Measurements from ENCODE around the gene KMT2C. TPM values are rescaled to one million over a fixed set of nuclear protein-coding genes. Genes with fewer than 3 reads are reported as not detected.
"Not testable (repeated sequence)": the region's sequence is repeated elsewhere in the genome, so short reads cannot be mapped to it uniquely, and the experiment has no call there.

Gene KMT2C
- total RNA-seq, 3 donors from 2014 or later: 79.6 to 121 (median 102) TPM

GRCh38 chr7:152477079-152477478 lies 41.3 kb upstream of the KMT2C start:
- no peak for DNase-seq
- no peak for TF ChIP-seq CTCF (IDR thresholded peaks at IDR 0.05)
- intact Hi-C loops (cut with DNase I, micrococcal nuclease): no loop called here
- H3K4me1 ChIP-seq (ENCODE audit: low read depth): no peaks in the 10 kb centered on the region
- ATAC-seq: no peak
- H3K9me3 ChIP-seq: no peaks in the 10 kb centered on the region
- H3K36me3 ChIP-seq (ENCODE audit: low read depth): no peaks in the 10 kb centered on the region
- no peak overlapping the region for H3K4me3 ChIP-seq

- Histone ChIP-seq H3K9me3 (peaks cover under 1% of the 10 kb centered on the region), H3K4me1 (ENCODE audit: low read depth) (no peaks in the 10 kb centered on the region), H3K4me3 (no peak overlapping the region), H3K36me3 (ENCODE audit: low read depth) (no peaks in the 10 kb centered on the region)
- no peak for TF ChIP-seq CTCF (IDR thresholded peaks at IDR 0.05)
- intact Hi-C loops (cut with DNase I, micrococcal nuclease): no loop called here
- no peak for DNase-seq
- ATAC-seq: no peak
Observed at GRCh38 chr7:152476551-152476950, 40.7 kb upstream of the KMT2C start.

- H3K4me3 ChIP-seq; ATAC-seq; intact Hi-C loops (cut with DNase I, micrococcal nuclease): not testable (repeated sequence)
Observed at GRCh38 chr7:152471023-152471620, 35.3 kb upstream of the KMT2C start.

GRCh38 chr7:152470251-152471022 lies 34.6 kb upstream of the KMT2C start:
- H3K36me3 ChIP-seq (ENCODE audit: low read depth); DNase-seq; H3K4me3 ChIP-seq; intact Hi-C loops (cut with DNase I, micrococcal nuclease); H3K9me3 ChIP-seq; H3K4me1 ChIP-seq (ENCODE audit: low read depth); ATAC-seq: not testable (repeated sequence)

More at GRCh38 chr7:152471023-152471620, 35.3 kb upstream of the KMT2C start:
- not testable (repeated sequence) for H3K4me1 ChIP-seq (ENCODE audit: low read depth); DNase-seq; H3K9me3 ChIP-seq; H3K36me3 ChIP-seq (ENCODE audit: low read depth)

- intact Hi-C loops (cut with DNase I, micrococcal nuclease); H3K4me1 ChIP-seq (ENCODE audit: low read depth); DNase-seq; H3K4me3 ChIP-seq; H3K36me3 ChIP-seq (ENCODE audit: low read depth); ATAC-seq; H3K9me3 ChIP-seq: not testable (repeated sequence)
Observed at GRCh38 chr7:152469576-152469975, 33.8 kb upstream of the KMT2C start.

GRCh38 chr7:152467225-152467624 lies 31.4 kb upstream of the KMT2C start:
- no peak for TF ChIP-seq CTCF (IDR thresholded peaks at IDR 0.05)
- ATAC-seq: no peak
- Histone ChIP-seq H3K4me1 (ENCODE audit: low read depth) (peaks cover 12% of the 10 kb centered on the region), H3K9me3 (peaks cover 10% of the 10 kb centered on the region), H3K4me3 (no peak overlapping the region), H3K36me3 (ENCODE audit: low read depth) (no peaks in the 10 kb centered on the region)
- DNase-seq: no peak
- intact Hi-C loops (cut with DNase I, micrococcal nuclease): no loop called here

- Histone ChIP-seq H3K9me3 (no peaks in the 10 kb centered on the region), H3K4me1 (ENCODE audit: low read depth) (peaks cover 12% of the 10 kb centered on the region), H3K4me3 (peak overlapping the region; percentile 96), H3K36me3 (ENCODE audit: low read depth) (no peaks in the 10 kb centered on the region)
- ATAC-seq (no peak), DNase-seq (no peak)
- TF ChIP-seq CTCF (IDR thresholded peaks at IDR 0.05): no peak
- intact Hi-C loops (cut with DNase I, micrococcal nuclease): no loop called here
Observed at GRCh38 chr7:152465119-152465387, 29.2 kb upstream of the KMT2C start.

Data from mucosa of descending colon (tissue), 3 donors.